GM12878 (cell line): ENCODE measurements around the gene MBD5. TPM values are rescaled to one million over a fixed set of nuclear protein-coding genes. Genes with fewer than 3 reads are reported as not detected.

ENCODE experiments used
- ATAC-seq: fragments of 200-7000 bp; cut with Tn5 transposase; 3 replicates; pipeline ENCODE4 v1.9.1; 2020; ENCODE audit warnings: mild to moderate bottlenecking, moderate library complexity
- BruUV-seq: library from RNA; stranded (reverse); fragments of 400-500 nt; replicated peaks from 2 replicates; lab custom pipeline; 2021; lab: Mats Ljungman, UMichigan
- CTCF ChIA-PET: fragments of 300-600 bp; sonication (Branson Sonifier 250); formaldehyde crosslinking; extraction: SDS; loops from one replicate; lab custom pipeline; 2021; ENCODE audit warnings: inconsistent platforms; lab: Yijun Ruan, JAX
- POLR2A ChIA-PET: fragments of 350-600 bp; formaldehyde crosslinking; extraction: SDS; loops from one replicate; lab custom pipeline; 2021; ENCODE audit warnings: inconsistent platforms; lab: Charles Lee
- RAD21 ChIA-PET: fragments of 300-600 bp; sonication (Branson Sonifier 250); formaldehyde crosslinking; loops from one replicate; lab custom pipeline; 2023; ENCODE audit warnings: antibody characterized with exemption; ENCODE audit not compliant: unreplicated experiment; lab: Charles Lee
- SMC1A ChIA-PET: fragments of 300-600 bp; sonication (Branson Sonifier 250); formaldehyde crosslinking; loops from one replicate; lab custom pipeline; 2023; ENCODE audit not compliant: unreplicated experiment, uncharacterized antibody; lab: Charles Lee
- DNase-seq: peaks from one replicate; pipeline ENCODE4 v3.0.0-alpha.2; 2011; ENCODE audit warnings: low read depth, low spot score
- FAIRE-seq: peaks from 3 replicates; lab custom pipeline; 2011; peaks lifted over from hg19 to GRCh38; lab: Jason Lieb, UNC
- H2AFZ ChIP-seq: 2 replicates; pipeline ENCODE4 v1.6.0; 2011; ENCODE audit warnings: low read depth, low read length, control low read depth; ENCODE audit not compliant: control insufficient read depth
- H3K27ac ChIP-seq: 2 replicates; pipeline ENCODE4 v1.5.1; 2011; ENCODE audit warnings: control low read depth; ENCODE audit not compliant: control insufficient read depth, insufficient read depth
- H3K27me3 ChIP-seq, 2 experiments: replicated peaks in 1 of 2; 2 replicates each; pipeline versions ENCODE4 v1.6.0 to v1.6.1; 2011; ENCODE audit warnings: low read length in 1 of 2; ENCODE audit not compliant: control insufficient read depth in 2 of 2, insufficient read depth in 2 of 2
- H3K36me3 ChIP-seq, 2 experiments: 2 replicates each; pipeline ENCODE4 v1.5.1; 2011; ENCODE audit warnings: low read length in 1 of 2; ENCODE audit not compliant: control insufficient read depth in 2 of 2, insufficient read depth in 2 of 2
- H3K4me1 ChIP-seq: 2 replicates; pipeline ENCODE4 v1.6.1; 2011; ENCODE audit warnings: mild to moderate bottlenecking, low read length, moderate library complexity, mixed read lengths; ENCODE audit not compliant: control insufficient read depth, insufficient read depth
- H3K4me2 ChIP-seq: 2 replicates; pipeline ENCODE4 v1.6.0; 2011; ENCODE audit warnings: control low read depth; ENCODE audit not compliant: control insufficient read depth, insufficient read depth
- H3K4me3 ChIP-seq: fragments of 200-600 bp; sonication (generic); 2 replicates; pipeline ENCODE4 v1.5.1; 2016
- H3K79me2 ChIP-seq: 2 replicates; pipeline ENCODE4 v1.6.0; 2011; ENCODE audit warnings: low read length; ENCODE audit not compliant: control insufficient read depth, insufficient read depth
- H3K9ac ChIP-seq: 2 replicates; pipeline ENCODE4 v1.8.0; 2011; ENCODE audit warnings: low read length, control low read depth, mixed read lengths; ENCODE audit not compliant: control insufficient read depth, insufficient read depth
- H3K9me3 ChIP-seq: replicated peaks from 3 replicates; pipeline ENCODE4 v1.5.1; 2011; ENCODE audit warnings: mild to moderate bottlenecking, low read length; ENCODE audit not compliant: control insufficient read depth, insufficient read depth
- H4K20me1 ChIP-seq: 2 replicates; pipeline ENCODE4 v1.6.0; 2011; ENCODE audit not compliant: control insufficient read depth, insufficient read depth
- ATF7 ChIP-seq: fragments of 450-650 bp; IDR thresholded peaks from 2 replicates; pipeline ENCODE4 v1.6.1; 2016; ENCODE audit warnings: low read depth, mild to moderate bottlenecking
- BMI1 ChIP-seq: fragments of 450-650 bp; IDR thresholded peaks from 2 replicates; pipeline ENCODE4 v1.6.1; 2016; ENCODE audit warnings: mild to moderate bottlenecking, moderate library complexity, borderline replicate concordance
- CBX5 ChIP-seq: sonication (generic); IDR thresholded peaks from 2 replicates; pipeline ENCODE4 v1.6.1; 2016; ENCODE audit warnings: low read depth, moderate library complexity, mild to moderate bottlenecking, inconsistent platforms
- FOXM1 ChIP-seq: IDR thresholded peaks from 2 replicates; pipeline ENCODE4 v1.6.1; 2012; ENCODE audit warnings: low read depth, mild to moderate bottlenecking, inconsistent platforms, low read length, moderate library complexity
- GATAD2B ChIP-seq: fragments of 450-650 bp; conservative IDR thresholded peaks from 2 replicates; pipeline ENCODE4 v1.6.1; 2017; ENCODE audit warnings: low read depth, mild to moderate bottlenecking, moderate library complexity
- HDAC6 ChIP-seq: fragments of 200-600 bp; sonication (generic); IDR thresholded peaks from one replicate; pipeline ENCODE4 v1.8.0; 2017; ENCODE audit warnings: antibody characterized with exemption; ENCODE audit not compliant: unreplicated experiment
- IRF4 ChIP-seq: IDR thresholded peaks from 2 replicates; pipeline ENCODE4 v1.6.1; 2011; ENCODE audit warnings: low read depth, low read length
- POLR2A ChIP-seq: IDR thresholded peaks from 2 replicates; pipeline ENCODE4 v1.6.1; 2011; ENCODE audit warnings: low read depth, mild to moderate bottlenecking, low read length
- POU2F2 ChIP-seq: IDR thresholded peaks from 3 replicates; pipeline ENCODE4 v1.6.1; 2011; ENCODE audit warnings: low read depth, mild to moderate bottlenecking, low read length, borderline replicate concordance
- SREBF1 ChIP-seq: IDR thresholded peaks from 2 replicates; pipeline ENCODE4 v1.6.1; 2012; ENCODE audit warnings: mild to moderate bottlenecking, low read length
- SUPT20H ChIP-seq: IDR thresholded peaks from 2 replicates; pipeline ENCODE4 v1.6.1; 2011; ENCODE audit warnings: low read depth, mild to moderate bottlenecking, low read length, moderate library complexity, borderline replicate concordance; ENCODE audit not compliant: control insufficient read depth
- WRNIP1 ChIP-seq: IDR thresholded peaks from 2 replicates; pipeline ENCODE4 v1.6.1; 2011; ENCODE audit warnings: low read depth, low read length, improper control_type of control experiment, borderline replicate concordance
- ZSCAN29 ChIP-seq: fragments of 450-650 bp; IDR thresholded peaks from 2 replicates; pipeline ENCODE4 v1.6.1; 2017; ENCODE audit warnings: mild to moderate bottlenecking, moderate library complexity
- WGBS: methylation state at CpG from one replicate; pipeline ENCODE4 v1.1.6; 2016; ENCODE audit warnings: low lambda C conversion rate; ENCODE audit not compliant: insufficient replicate concordance, insufficient coverage; ENCODE audit errors: missing lambda C conversion rate; 5-methylcytosine and 5-hydroxymethylcytosine counted together
- in situ Hi-C: fragments of 300-500 bp; cut with MboI; formaldehyde crosslinking; loops from 9 replicates; pipeline ENCODE4 v1.14.3; 2018; ENCODE audit warnings: mixed read lengths
- intact Hi-C: fragments of 100-400 bp; cut with micrococcal nuclease; formaldehyde crosslinking; loops from one replicate; pipeline ENCODE4 v1.14.2; 2022; ENCODE audit not compliant: unreplicated experiment
- polyA plus RNA-seq, 11 experiments: library from polyadenylated mRNA; depleted of rRNA in 4 of 11; unstranded in 6 of 11; stranded (reverse) in 5 of 11; fragments of >200 nt; fragmentation: Nextera tagmentation in 4 of 11; fragmentation: Illumina TruSeq in 1 of 11; extraction: Ambion mirVana in 4 of 11; extraction: Trizol in 1 of 11; gene quantifications; 1 replicate in 1 of 11; 2 replicates in 10 of 11; pipeline versions ENCODE4 v1.2.1 to v1.2.3, GENCODE V29; 2011 to 2016; ENCODE audit warnings: inconsistent platforms in 2 of 11, missing spikeins in 2 of 11, low read depth in 1 of 11
- total RNA-seq, 4 experiments: library from RNA; depleted of rRNA in 3 of 4; stranded (reverse); fragments of >200 nt in 3 of 4; fragmentation: Illumina TruSeq in 1 of 4; extraction: Trizol in 1 of 4; gene quantifications; 2 replicates each; pipeline versions ENCODE4 v1.2.1 to v1.2.3, GENCODE V29; 2013 to 2021
- TF ChIP-seq, protein P1 (sequence below): IDR thresholded peaks from 2 replicates; pipeline ENCODE4 v1.6.1; 2012; ENCODE audit warnings: mild to moderate bottlenecking, low read depth, low read length
- TF ChIP-seq, protein P2 (sequence below): fragments of 450-650 bp; IDR thresholded peaks from 2 replicates; pipeline ENCODE4 v1.6.1; 2017; ENCODE audit warnings: antibody characterized with exemption, mild to moderate bottlenecking, moderate library complexity

MBD5 gene
- total and polyA plus RNA-seq, 10 of the 15 experiments (the other 5 are each of a cell fraction or from before 2014, with no cell fraction given), result 7.4 to 58.0 (median 21.2) TPM

DNA sequence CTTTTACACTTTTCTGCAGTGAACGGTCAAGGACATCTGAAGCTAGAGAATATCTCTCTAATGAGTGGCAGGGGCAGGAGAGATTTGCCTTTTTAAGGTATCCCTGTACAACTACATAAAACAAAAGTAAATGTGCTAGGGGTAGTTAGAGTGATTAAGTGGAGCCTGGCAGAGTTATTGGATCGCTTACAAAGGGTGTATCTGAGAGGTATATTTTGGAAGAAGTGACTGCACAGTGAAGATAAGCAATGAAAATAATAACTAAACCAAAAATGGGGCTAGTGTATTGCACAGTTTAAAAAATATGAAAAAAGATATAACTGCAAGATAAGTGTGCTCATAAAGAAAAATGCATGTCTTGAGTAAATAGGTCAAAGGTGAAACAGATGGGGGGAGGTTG lies 430.2 kb downstream of the MBD5 start:
- Histone ChIP-seq H3K79me2 (no peaks in the 10 kb centered on the region), H3K9me3 (no peaks in the 10 kb centered on the region), H3K27me3 (no peaks in the 10 kb centered on the region), H3K4me2 (no peak overlapping the region), H3K36me3 (no peaks in the 10 kb centered on the region), H3K9ac (no peak overlapping the region), H3K4me3 (no peak overlapping the region), H3K4me1 (no peaks in the 10 kb centered on the region), H3K27ac (no peak overlapping the region), H4K20me1 (no peaks in the 10 kb centered on the region), H2AFZ (no peak overlapping the region)
- in situ Hi-C loops (no loop called here), intact Hi-C loops (no loop called here)
- DNase-seq (no peak), ATAC-seq (no peak), FAIRE-seq (no peak)
- WGBS, result 62% methylated on average over 2 of the region's 2 CpGs
- ChIA-PET SMC1A (interaction anchor here (1.1 kb wide), 2 partner anchors 9 to 12 kb away, joined by 3 to 6 read pairs; no protein-coding TSS in a partner anchor), POLR2A (no interaction called here), RAD21 (no interaction called here), CTCF (interaction anchor here (1.1 to 2.1 kb wide), 2 partner anchors 58 to 85 kb away, joined by 5 to 7 read pairs; no protein-coding TSS in a partner anchor)
- TF ChIP-seq SUPT20H (no peak), WRNIP1 (no peak), POU2F2 (no peak), POLR2A (no peak), FOXM1 (no peak), ZSCAN29 (no peak), IRF4 (no peak), SREBF1 (no peak), GATAD2B (no peak), BMI1 (no peak), HDAC6 (no peak), CBX5 (no peak), ATF7 (no peak)
- TF ChIP-seq, protein P1, sequence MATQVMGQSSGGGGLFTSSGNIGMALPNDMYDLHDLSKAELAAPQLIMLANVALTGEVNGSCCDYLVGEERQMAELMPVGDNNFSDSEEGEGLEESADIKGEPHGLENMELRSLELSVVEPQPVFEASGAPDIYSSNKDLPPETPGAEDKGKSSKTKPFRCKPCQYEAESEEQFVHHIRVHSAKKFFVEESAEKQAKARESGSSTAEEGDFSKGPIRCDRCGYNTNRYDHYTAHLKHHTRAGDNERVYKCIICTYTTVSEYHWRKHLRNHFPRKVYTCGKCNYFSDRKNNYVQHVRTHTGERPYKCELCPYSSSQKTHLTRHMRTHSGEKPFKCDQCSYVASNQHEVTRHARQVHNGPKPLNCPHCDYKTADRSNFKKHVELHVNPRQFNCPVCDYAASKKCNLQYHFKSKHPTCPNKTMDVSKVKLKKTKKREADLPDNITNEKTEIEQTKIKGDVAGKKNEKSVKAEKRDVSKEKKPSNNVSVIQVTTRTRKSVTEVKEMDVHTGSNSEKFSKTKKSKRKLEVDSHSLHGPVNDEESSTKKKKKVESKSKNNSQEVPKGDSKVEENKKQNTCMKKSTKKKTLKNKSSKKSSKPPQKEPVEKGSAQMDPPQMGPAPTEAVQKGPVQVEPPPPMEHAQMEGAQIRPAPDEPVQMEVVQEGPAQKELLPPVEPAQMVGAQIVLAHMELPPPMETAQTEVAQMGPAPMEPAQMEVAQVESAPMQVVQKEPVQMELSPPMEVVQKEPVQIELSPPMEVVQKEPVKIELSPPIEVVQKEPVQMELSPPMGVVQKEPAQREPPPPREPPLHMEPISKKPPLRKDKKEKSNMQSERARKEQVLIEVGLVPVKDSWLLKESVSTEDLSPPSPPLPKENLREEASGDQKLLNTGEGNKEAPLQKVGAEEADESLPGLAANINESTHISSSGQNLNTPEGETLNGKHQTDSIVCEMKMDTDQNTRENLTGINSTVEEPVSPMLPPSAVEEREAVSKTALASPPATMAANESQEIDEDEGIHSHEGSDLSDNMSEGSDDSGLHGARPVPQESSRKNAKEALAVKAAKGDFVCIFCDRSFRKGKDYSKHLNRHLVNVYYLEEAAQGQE, result no peak
- TF ChIP-seq, protein P2, sequence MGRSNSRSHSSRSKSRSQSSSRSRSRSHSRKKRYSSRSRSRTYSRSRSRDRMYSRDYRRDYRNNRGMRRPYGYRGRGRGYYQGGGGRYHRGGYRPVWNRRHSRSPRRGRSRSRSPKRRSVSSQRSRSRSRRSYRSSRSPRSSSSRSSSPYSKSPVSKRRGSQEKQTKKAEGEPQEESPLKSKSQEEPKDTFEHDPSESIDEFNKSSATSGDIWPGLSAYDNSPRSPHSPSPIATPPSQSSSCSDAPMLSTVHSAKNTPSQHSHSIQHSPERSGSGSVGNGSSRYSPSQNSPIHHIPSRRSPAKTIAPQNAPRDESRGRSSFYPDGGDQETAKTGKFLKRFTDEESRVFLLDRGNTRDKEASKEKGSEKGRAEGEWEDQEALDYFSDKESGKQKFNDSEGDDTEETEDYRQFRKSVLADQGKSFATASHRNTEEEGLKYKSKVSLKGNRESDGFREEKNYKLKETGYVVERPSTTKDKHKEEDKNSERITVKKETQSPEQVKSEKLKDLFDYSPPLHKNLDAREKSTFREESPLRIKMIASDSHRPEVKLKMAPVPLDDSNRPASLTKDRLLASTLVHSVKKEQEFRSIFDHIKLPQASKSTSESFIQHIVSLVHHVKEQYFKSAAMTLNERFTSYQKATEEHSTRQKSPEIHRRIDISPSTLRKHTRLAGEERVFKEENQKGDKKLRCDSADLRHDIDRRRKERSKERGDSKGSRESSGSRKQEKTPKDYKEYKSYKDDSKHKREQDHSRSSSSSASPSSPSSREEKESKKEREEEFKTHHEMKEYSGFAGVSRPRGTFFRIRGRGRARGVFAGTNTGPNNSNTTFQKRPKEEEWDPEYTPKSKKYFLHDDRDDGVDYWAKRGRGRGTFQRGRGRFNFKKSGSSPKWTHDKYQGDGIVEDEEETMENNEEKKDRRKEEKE, result no peak
- BruUV-seq, result no TSS peak
